Amygdala (tissue), 56 donors: ENCODE results near the gene DNAJC6.
"Not testable (repeated sequence)": the region's sequence is repeated elsewhere in the genome, so short reads cannot be mapped to it uniquely, and the experiment has no call there.

Experiments
- DNase-seq, 56 donors: peaks; one replicate each; lab custom pipeline; 2025; lab: John Stamatoyannopoulos, UW

The DNAJC6 gene

DNA sequence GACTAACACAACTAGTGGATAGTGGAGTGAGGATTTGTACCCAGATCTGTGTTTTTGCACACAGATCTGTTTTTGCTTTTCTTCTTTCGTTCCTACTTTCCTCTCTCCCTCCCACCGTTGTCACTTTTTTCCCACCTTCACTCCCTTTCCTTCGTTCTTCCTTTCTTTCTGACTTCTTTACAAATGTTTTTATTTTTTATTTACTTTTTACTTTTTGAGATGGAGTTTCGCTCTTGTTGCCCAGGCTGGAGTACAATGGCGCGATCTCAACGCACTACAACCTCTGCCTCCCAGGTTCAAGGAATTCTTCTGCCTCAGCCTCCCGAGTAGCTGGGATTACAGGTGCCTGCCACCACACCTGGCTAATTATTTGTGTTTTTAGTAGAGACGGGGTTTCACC lies 17.5 kb upstream of the DNAJC6 start:
- DNase-seq, result not testable (repeated sequence)

DNA sequence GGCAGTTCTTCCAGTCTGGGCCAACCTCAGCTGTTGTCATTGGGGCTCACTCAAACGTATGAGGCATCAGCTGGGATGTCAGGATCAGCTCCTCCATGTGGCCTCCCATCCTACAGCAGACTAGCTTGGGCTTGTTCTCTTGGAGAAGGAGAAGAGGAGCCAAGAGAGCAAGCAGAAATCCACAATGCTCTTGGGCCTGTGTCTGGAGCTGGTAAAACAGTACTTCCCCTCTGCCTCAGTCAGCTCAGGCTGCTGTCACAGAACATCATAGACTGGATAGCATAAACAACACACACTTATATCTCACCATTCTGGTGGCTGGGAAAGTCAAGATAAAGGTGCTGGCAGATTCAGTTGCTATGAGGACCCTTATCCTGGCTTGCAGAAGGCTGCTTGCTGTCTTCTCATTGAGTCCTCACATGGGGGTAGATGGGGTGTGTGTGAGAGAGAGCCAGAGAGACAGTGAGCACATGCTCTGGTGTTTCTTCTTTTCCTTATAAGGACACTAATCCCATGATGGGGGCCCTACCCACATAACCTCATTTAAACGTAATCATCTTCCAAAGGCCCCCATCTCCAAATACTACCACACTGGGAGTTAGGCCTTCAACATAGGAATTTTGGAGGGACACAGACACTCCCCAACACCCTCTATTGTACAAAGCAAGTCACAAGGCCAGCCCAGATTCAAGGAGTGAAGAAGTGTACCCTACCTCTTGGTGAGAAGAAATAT lies 16.3 kb upstream of the DNAJC6 start:
- DNase-seq, result no peak

DNA sequence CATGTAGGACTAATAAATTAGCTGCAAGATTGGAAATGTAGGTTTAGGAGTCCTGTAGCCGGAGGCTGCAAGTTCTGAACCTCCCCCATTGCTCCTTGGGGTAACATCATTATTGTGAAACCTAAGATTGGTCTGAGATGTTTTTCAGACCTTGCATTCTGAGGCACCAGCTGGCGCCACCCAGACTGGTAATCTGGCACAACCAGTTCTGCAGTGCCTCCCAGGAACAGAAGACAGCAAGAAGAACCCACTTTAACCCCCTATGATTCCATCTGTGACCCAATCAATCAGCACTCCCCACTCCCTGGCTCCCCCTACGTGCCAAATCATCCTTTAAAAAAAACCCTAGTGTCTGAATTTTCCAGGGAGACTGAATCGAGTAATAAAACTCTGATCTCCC lies 11.6 kb upstream of the DNAJC6 start:
- no peak for DNase-seq

DNA sequence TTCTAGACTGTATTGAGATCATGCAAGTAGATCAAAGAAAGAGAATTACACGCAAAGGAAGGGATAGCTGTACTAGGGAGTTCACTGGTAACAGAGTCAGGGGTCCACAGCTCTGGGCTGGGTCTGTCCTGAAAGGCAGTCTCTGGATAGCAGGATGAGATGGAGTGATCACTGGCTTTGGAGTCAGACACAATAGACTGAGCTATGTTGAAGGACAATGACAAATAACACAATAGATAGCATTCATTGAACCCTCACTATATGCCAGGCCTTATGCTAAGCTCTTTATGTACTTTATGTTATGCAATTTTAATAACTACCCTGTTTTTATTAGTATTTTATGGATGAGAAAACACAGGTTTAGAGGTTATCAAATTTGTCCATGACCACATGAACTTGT lies 10.0 kb upstream of the DNAJC6 start:
- DNase-seq, result peak in 1 of 56 donors; percentile 5

DNA sequence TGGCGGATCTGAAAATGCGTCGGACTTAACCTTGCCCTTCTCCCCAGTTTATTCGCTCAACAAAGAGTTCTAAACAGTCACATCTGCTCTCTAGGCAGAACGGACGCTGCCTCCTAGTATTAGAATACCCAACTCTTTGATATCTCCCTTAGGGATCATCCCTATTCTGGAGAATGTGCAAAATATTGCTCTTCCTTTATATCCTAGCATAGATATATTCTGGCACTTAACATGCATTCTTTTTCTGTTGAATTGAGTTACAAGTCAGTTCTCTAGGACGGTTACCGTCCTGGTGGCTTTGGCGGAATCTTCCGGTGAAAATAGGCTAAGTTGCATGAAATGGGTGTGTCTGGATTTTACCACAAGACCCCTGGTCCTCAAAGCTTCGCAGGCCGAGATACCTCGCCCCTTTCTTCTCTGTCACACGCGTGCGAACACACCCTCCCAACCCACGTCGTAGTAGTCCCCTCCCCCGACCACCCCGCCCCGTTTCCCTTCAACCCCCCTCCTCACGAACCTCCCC lies 501 bp upstream of the DNAJC6 start:
- DNase-seq, result no peak

DNA sequence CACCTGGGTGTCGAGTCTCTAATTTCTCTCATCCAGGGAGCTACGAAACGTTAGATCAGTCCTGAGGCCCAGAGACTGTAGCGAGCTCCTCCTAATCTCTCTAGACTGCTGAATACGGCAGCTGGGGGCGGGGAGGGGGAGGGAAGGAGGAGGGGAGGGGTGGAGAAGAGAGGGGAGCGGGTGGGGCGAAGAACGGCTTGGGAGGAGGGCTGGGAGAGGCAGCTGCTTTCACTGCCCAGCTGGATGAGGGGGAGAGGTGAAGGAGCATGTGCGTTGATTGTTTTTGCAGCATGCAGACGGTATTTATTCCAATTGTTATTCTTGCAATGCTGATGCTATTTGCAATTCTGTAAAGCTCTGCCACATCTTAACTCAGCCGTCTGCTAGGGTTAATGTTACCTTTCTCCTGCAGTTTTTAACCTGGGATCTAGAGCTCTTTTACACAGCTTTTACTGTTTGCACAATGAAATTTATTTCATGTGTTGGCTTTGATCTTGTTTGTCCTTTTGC lies 790 bp downstream of the DNAJC6 start:
- DNase-seq, result peak in 45 of 56 donors; percentile 23 to 80 (median 64)

DNA sequence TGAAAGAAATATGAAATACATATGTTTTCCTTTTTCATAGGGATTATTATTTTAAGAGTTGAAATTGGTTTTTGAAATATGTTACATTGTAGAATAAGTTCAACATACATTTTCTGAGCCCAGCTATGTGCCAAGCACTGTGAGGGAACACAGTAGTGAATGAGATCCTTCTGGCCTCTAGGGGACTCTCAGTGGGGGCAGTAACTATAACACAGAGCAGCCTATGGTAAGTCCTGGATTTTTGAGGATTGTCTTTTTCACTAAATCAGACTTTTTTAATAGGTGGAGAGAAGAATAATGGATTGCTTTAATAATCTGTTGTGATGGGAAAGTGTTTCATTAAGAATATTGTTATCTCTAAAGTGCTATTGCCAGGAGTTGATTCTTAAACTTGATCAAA lies 2.4 kb downstream of the DNAJC6 start:
- no peak for DNase-seq

DNA sequence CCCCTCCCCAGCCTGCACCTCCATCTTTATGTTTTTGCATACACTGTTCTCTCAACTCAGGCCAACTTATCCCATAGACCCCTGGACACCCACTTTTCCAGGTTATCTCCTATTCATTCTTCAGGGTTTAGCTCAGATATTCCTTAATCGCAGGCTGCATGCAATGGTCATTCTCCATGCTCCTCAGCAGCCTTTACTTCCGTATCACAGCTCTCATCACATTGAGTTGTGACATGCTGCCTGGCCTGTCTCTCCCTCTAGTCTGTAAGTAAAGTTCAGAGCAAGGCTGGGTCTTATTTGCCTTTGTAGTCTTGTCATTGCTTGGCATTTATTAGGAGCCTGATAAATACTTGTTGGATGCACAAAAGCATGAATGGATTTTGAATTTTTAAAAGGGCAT lies 6.9 kb downstream of the DNAJC6 start:
- DNase-seq, result no peak

DNA sequence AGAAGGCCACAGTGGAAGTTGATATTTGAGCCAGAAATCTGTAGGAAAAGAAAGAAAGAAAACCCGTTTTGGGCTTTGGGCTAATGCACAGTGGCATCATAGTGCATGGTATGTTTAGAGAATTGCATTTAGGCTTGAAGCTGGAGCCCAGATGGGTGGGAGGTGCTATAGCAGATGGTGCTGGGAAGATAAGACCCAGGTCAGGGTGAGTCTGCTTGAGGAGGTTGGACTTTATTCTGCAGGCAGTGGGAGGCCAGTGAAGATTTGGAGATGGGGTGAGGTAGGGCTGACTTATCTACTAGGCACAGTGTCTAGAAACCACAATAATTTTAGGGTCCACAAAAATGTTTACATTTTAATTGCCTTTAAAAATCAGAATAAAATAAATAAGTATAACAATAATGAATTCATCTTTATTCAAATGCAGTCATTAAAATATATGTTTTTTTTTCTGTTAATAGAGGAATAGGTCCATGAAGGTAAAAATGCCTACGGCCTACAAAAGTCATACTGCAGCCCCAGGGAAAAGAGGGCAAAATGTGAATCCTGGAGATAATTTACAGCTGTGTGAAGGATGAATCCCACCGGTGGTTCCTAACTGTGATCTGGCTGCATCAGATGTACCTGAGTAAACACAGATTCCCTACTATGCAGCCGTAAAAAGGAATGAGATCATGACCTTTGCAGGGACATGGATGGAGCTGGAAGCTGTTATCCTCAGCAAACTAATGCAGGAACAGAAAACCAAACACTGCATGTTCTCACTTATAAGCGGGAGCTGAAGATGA lies 8.7 kb downstream of the DNAJC6 start:
- no peak for DNase-seq

DNA sequence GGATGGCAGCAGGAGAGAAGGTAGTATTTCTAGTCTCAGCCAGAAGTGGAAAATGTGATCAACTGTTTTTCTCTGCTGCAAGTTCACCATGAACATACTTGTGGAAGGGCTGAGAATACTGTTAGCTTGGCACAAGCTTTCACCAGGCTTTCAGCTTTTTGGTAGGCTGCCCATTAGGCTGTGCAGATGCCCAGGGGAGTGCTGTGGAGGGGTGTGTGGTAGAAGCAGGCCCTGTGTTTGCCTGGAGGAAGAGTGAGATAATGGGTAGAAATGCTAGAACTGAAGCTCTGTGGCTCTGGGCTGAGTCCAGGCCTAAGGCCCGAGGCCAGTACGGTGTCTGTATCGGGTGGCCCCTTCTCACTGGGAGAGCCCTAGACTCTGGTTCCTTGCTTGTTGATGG lies 9.8 kb downstream of the DNAJC6 start:
- peak in 37 of 56 donors; percentile 9 to 73 (median 32) for DNase-seq

DNA sequence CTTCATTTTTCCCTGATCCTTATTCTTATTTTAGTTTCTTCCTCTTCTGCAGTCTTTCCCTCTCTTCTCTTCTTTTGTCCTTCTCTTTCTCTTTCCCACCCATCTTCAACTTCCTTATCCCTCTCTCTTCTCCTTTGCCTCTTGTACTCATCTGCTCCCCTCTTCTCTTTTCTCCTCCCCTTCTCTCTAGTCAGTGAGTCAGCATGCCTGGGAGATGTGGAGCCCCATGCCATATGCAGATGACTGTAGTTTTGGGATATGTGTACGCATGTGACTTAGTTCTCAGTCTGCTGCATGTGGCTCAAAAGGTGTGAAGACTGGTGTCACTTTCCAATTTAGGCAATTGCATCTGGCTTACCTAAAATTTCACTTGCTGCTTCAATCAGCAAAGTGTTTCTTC lies 10.4 kb downstream of the DNAJC6 start:
- DNase-seq, result no peak

DNA sequence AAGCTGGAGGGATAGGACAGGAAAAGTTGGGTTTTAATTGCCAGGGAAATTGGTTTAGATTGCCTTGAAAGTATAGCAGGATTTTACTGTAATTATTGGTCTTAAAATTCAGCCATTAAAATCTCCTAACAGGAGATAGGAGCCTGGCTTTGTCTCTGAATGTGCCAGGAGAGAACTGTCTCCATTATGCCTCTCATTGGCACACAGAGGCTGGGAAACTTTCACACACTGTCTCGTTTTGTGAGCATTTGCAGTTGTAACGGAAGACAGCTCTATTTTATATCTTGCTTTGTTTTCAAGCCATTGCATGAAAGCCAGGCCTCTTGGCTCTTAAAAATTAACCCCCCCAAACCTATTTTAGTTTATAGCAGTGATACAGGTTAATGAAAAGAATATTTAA lies 12.5 kb downstream of the DNAJC6 start:
- peak in 15 of 56 donors; percentile 8 to 70 (median 36) for DNase-seq

DNA sequence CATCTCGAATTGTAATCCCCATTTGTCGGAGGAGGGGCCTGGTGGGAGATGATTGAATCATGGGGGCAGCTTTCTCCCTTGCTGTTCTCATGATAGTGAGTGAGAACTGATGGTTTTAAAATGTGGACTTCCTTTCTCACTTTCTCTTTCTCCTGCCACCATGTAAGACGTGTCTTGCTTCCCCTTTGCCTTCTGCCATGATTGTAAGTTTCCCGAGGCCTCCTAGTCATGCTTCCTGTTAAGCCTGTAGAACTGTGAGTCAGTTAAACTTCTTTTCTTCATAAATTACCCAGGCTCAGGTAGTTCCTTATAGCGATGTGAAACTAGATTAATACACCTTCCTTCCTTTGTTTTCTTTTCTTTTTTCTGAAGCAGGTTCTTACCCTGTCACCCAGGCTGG lies 13.9 kb downstream of the DNAJC6 start:
- no peak for DNase-seq

DNA sequence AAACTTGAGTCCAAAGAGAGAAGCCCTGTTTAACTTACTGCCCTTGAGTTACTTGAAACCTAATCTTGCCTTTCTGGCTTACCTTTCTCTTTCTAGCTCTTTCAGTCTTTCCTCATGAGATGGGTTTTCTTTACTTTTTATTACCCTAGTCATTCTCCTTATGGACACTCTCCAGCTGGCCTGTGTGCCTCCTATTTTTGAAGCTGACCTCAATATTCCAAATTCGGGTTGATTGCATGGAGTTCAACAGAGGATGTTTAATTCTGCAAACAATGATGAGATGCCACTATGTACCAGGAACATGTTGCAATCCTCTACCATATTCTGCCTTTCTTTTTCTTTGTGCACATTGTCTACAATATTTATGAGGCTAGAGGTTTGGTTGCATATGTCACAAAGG lies 20.7 kb downstream of the DNAJC6 start:
- DNase-seq, result no peak

DNA sequence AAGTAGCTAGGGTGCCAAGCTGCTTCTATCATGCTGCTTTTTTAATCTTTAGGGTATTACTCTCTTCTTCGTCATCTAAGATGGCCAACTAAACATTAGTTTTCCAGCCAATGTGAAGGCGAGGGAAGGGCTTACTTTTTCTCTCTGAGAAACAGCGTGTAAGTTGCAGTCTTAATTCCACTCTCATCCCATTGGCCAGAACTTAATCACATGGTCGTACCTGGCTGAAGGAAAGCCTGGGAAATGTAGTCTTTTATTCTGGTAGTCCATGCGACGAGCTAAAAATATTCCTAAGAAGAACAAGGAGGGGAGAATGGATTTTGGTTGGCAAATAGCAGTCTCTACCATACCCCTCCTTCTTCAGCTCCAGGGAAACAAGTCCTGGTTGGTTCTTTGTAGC lies 21.5 kb downstream of the DNAJC6 start:
- no peak for DNase-seq

DNA sequence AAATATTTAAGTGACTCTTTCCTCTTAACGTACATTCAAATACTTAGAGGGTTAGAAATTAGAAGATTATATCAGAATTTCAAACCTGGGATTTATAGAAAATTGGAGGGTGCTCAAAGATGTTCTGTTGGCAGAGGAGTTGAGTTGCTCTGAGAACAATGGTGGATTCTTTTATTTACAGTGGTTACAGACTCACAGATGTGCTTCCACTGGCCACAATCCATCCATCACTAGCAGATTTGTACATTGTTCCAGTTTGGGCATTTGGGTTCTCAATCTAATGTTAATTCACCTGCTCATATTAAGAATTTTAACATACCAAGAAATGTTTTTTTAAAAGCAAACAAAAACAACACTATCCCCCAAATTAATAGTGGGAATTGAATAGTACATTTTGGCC lies 23.5 kb downstream of the DNAJC6 start:
- peak in 13 of 56 donors; percentile 5 to 75 (median 41) for DNase-seq

DNA sequence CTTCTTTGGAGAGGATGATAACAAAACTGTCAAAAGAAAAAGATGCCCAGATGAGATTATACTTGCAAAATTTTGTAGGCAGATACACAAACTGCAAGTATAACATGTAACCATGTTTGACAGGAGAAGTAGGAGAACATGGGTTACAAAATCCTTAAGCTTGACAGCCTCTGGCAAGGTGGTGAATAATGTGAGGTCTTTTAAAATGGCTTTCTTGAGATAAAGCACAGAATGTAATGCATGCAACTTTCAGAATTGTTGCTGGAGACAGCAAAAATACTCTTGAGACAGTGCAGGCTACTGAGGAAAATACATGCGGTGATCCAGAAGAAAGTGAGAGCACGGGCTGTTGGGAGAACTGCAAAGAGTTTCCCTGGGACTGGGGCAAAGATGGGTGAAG lies 24.7 kb downstream of the DNAJC6 start:
- no peak for DNase-seq

DNA sequence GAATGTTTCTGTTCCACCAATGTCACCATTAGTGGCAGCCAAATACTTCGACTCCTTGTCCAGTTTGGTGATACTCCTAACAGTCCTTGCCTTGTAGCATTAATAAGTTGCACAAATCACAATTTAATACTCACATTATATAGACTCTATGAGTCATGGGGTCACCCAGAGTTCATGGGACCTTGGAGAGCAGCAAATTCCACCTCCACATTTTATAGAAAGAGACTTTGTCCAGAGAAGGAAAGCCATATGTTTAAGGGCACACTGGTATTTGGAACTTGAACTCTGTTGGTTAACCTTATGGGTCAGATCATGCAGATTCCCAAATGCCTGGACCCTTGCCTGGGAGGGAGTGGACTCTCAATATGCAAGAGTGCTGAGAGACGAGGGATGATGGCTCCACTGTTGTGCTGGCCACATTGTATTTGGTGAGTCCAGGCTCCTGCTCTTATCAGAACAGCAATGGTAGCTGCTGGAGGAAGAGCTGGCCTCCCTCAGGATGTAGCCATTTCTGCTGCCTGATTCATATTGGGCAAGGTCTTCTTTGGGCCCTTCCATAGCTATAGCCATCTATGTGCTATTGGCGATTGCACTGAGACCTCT lies 30.6 kb downstream of the DNAJC6 start:
- no peak for DNase-seq

DNA sequence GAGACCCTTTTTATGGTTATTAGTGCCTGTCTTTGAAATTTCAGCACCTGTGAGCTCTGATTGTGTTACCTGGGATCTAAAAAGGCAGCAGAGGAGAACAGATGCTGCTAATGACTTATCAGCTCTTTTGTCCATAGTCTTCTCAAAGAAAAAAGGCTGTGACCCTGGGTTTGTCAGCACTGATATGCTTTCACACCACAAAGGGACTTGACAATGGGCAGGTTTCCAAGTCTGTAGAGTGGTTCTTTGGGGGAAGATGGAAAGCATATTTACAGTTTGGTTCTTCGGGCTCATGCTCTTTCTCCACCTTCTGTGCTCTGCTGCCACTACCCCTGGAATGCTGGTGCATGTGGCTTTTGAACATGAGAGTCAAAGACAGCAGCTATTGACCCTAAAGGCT lies 32.0 kb downstream of the DNAJC6 start:
- DNase-seq, result no peak

DNA sequence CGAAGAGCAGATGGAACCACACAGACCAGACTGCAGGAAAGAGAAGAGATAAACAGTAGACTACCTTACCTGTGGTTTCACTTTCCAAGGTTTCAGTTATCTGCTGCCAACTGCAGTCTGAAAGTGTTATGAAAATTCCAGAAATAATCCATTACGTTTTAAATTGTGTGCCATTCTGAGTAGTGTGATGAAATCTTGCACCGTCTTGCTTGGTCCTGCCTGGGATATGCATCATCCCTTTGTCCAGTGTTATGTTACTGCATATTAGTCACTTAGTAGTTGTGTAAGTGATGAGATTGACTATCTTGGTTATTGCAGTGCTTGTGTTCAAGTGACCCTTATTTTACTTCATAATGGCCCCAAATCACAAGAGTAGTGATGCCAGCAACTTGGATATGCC lies 33.9 kb downstream of the DNAJC6 start:
- no peak for DNase-seq

DNA sequence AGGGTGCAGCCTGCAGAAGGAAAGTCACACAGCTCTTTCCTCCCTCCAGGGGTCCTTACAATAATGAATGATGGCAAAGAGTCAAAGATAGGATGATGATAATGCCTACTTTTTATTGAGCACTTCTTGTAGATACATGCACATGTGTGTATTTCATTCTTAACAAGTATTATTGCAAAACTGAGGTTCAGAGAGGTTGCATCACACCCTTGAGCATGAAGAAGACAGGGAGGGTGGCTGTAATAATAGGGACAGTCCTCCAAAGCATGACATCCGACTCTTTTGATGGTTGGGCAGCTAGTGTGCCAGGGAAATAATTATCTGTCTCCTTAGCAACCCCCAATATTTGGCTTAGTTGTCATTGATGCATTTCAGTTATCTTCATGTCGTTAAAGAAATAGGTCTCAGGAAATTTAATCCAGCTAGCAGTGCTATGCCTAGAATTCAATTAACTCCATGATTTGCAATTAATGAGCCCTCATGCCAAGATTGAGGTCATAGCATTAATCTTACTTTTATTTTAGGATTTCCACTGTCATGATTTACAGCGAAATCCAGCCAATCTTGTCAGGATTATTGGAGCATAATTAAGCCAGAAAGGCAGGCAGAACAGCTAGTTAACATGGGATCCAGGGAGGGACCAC lies 35.0 kb downstream of the DNAJC6 start:
- no peak for DNase-seq
